B cell (primary cell): ENCODE measurements around the gene ORAI2. TPM values are rescaled to one million over a fixed set of nuclear protein-coding genes. Genes with fewer than 3 reads are reported as not detected.
"Not testable (repeated sequence)": the region's sequence is repeated elsewhere in the genome, so short reads cannot be mapped to it uniquely, and the experiment has no call there.

Experiments
- ATAC-seq: fragments of 200-7000 bp; cut with Tn5 transposase; one replicate; pipeline ENCODE4 v1.10.0; 2021; ENCODE audit warnings: low read depth, mild to moderate bottlenecking, moderate number of reproducible peaks, moderate library complexity
- CTCF ChIA-PET: fragments of 350-600 bp; sonication (Branson Sonifier 250); formaldehyde crosslinking; loops from one replicate; lab custom pipeline; 2021; ENCODE audit warnings: antibody characterized with exemption, inconsistent platforms; lab: Charles Lee
- POLR2A ChIA-PET: fragments of 350-600 bp; sonication (Branson Sonifier 250); formaldehyde crosslinking; loops from one replicate; lab custom pipeline; 2021; ENCODE audit warnings: antibody characterized with exemption; lab: Charles Lee
- DNase-seq: peaks from one replicate; pipeline ENCODE4 v3.0.0; 2013
- H2AFZ ChIP-seq: 2 replicates; pipeline ENCODE4 v1.6.1; 2012; ENCODE audit warnings: mild to moderate bottlenecking, low read depth, low read length; ENCODE audit not compliant: insufficient read depth, poor library complexity, severe bottlenecking
- H3K27ac ChIP-seq, 2 donors: 1 replicate in 1 of 2; 2 replicates in 1 of 2; pipeline ENCODE4 v1.5.1; 2012 to 2013; ENCODE audit warnings: low read length in 2 of 2, mild to moderate bottlenecking in 2 of 2, moderate library complexity in 1 of 2
- H3K27me3 ChIP-seq, 4 experiments: fragments of 200-600 bp in 1 of 4; sonication (generic) in 1 of 4; replicated peaks in 1 of 4; 1 replicate in 2 of 4; 2 replicates in 2 of 4; pipeline versions ENCODE4 v1.6.1 to v1.7.0; 2013 to 2016; ENCODE audit warnings: low read length in 3 of 4, mild to moderate bottlenecking in 2 of 4, mixed read lengths in 1 of 4, moderate library complexity in 1 of 4; ENCODE audit not compliant: insufficient read depth in 4 of 4, control insufficient read depth in 3 of 4; ENCODE audit errors: control extremely low read depth in 1 of 4
- H3K36me3 ChIP-seq, 2 experiments: replicated peaks in 1 of 2; 1 replicate in 1 of 2; 2 replicates in 1 of 2; pipeline versions ENCODE4 v1.6.1 to v1.7.1; 2013; ENCODE audit warnings: low read length in 1 of 2; ENCODE audit not compliant: insufficient read depth in 2 of 2, control insufficient read depth in 1 of 2; ENCODE audit errors: control extremely low read depth in 1 of 2, extremely low read depth in 1 of 2
- H3K4me1 ChIP-seq, 2 donors: fragments of 200-600 bp in 1 of 2; sonication (generic) in 1 of 2; 1 replicate in 1 of 2; 2 replicates in 1 of 2; pipeline versions ENCODE4 v1.5.1 to v1.6.1; 2013 to 2017; ENCODE audit warnings: low read length in 2 of 2; ENCODE audit not compliant: control insufficient read depth in 2 of 2, insufficient read depth in 2 of 2
- H3K4me2 ChIP-seq: replicated peaks from 2 replicates; pipeline ENCODE3; 2012; ENCODE audit warnings: mild to moderate bottlenecking, low read depth, low read length; ENCODE audit not compliant: poor library complexity, severe bottlenecking
- H3K4me3 ChIP-seq, 5 experiments: fragments of 200-600 bp in 1 of 5; sonication (generic) in 1 of 5; 1 replicate in 3 of 5; 2 replicates in 2 of 5; pipeline versions ENCODE4 v1.5.1 to v1.7.0; 2011 to 2016; ENCODE audit warnings: low read length in 4 of 5, mild to moderate bottlenecking in 4 of 5, low read depth in 2 of 5, control low read depth in 1 of 5, moderate library complexity in 1 of 5; ENCODE audit not compliant: insufficient read depth in 1 of 5; ENCODE audit errors: control extremely low read depth in 1 of 5, extremely low read depth in 1 of 5
- H3K79me2 ChIP-seq: fragments of 200-600 bp; sonication (generic); one replicate; pipeline ENCODE4 v1.6.0; 2016; ENCODE audit warnings: low read length; ENCODE audit not compliant: control insufficient read depth, insufficient read depth
- H3K9ac ChIP-seq: fragments of 200-600 bp; sonication (generic); 2 replicates; pipeline ENCODE4 v1.6.1; 2017; ENCODE audit warnings: mild to moderate bottlenecking, low read length, moderate library complexity
- H3K9me3 ChIP-seq, 3 donors: one replicate each; pipeline versions ENCODE4 v1.6.1 to v1.7.1; 2013; ENCODE audit warnings: low read length in 2 of 3; ENCODE audit not compliant: control insufficient read depth in 2 of 3, insufficient read depth in 1 of 3; ENCODE audit errors: control extremely low read depth in 1 of 3
- H4K20me1 ChIP-seq: 2 replicates; pipeline ENCODE4 v1.6.0; 2012; ENCODE audit warnings: mild to moderate bottlenecking, low read length; ENCODE audit not compliant: insufficient read depth, control insufficient read depth, poor library complexity, severe bottlenecking
- H3K27ac Mint-ChIP-seq: one replicate; pipeline ENCODE4 v1.8.0; 2021; ENCODE audit warnings: mixed read lengths
- H3K27me3 Mint-ChIP-seq: one replicate; pipeline ENCODE4 v1.8.0; 2021; ENCODE audit warnings: mixed read lengths
- H3K4me1 Mint-ChIP-seq: one replicate; pipeline ENCODE4 v1.8.0; 2021; ENCODE audit warnings: mixed read lengths
- H3K4me3 Mint-ChIP-seq: one replicate; pipeline ENCODE4 v1.8.0; 2021; ENCODE audit warnings: mixed read lengths
- H3K9me3 Mint-ChIP-seq: one replicate; pipeline ENCODE4 v1.8.0; 2022; ENCODE audit warnings: mixed read lengths; ENCODE audit not compliant: insufficient read depth
- WGBS: methylation state at CpG from one replicate; pipeline ENCODE4 v1.1.5; 2013; ENCODE audit warnings: missing lambda C conversion rate; ENCODE audit not compliant: insufficient coverage; 5-methylcytosine and 5-hydroxymethylcytosine counted together
- intact Hi-C: fragments of 100-400 bp; cut with micrococcal nuclease; formaldehyde crosslinking; loops from one replicate; pipeline ENCODE4 v1.10.0; 2022
- polyA plus RNA-seq: library from polyadenylated mRNA; depleted of rRNA; stranded (reverse); fragments of >200 nt; gene quantifications from 2 replicates; pipeline ENCODE4 v1.2.3, GENCODE V29; 2012
- total RNA-seq, 2 donors: library from RNA; stranded (reverse); fragments of 120-200 nt in 1 of 2; gene quantifications; 1 replicate in 1 of 2; 2 replicates in 1 of 2; pipeline versions ENCODE4 v1.2.3 to v1.2.4, GENCODE V29; 2013 to 2022

The ORAI2 gene
- total and polyA plus RNA-seq, 2 donors (not counting 1 experiment from before 2014, with no cell fraction given), result 177 to 450 TPM

GRCh38 chr7:102498321-102498720 is 64.9 kb downstream of the ORAI2 start:
- H3K4me1 ChIP-seq, H3K27me3 ChIP-seq, H3K36me3 ChIP-seq, H3K27ac ChIP-seq, DNase-seq, H2AFZ ChIP-seq, H3K27me3 Mint-ChIP-seq, H3K4me2 ChIP-seq, H3K9me3 ChIP-seq, H3K4me3 ChIP-seq, CTCF ChIA-PET, POLR2A ChIA-PET, H3K4me3 Mint-ChIP-seq, H4K20me1 ChIP-seq, ATAC-seq, H3K9me3 Mint-ChIP-seq, H3K27ac Mint-ChIP-seq, H3K4me1 Mint-ChIP-seq, H3K9ac ChIP-seq, H3K79me2 ChIP-seq, intact Hi-C loops: not testable (repeated sequence)
- WGBS, result 100% methylated on average over 3 of the region's 16 CpGs

GRCh38 chr7:102503141-102503540 is 69.8 kb downstream of the ORAI2 start:
- H3K4me1 ChIP-seq, ATAC-seq, CTCF ChIA-PET, H3K9me3 Mint-ChIP-seq, H3K27ac Mint-ChIP-seq, H3K36me3 ChIP-seq, POLR2A ChIA-PET, H3K4me1 Mint-ChIP-seq, H3K9ac ChIP-seq, H3K79me2 ChIP-seq, H3K4me3 Mint-ChIP-seq, DNase-seq, H4K20me1 ChIP-seq, intact Hi-C loops, H3K27me3 ChIP-seq, H3K4me2 ChIP-seq, H3K27ac ChIP-seq, H3K9me3 ChIP-seq, H3K4me3 ChIP-seq, H3K27me3 Mint-ChIP-seq, H2AFZ ChIP-seq: not testable (repeated sequence)
- WGBS, result no CpG with 5 or more reads among the region's 12 CpGs

- H3K4me1 ChIP-seq, H4K20me1 ChIP-seq, H3K79me2 ChIP-seq, H3K4me1 Mint-ChIP-seq, DNase-seq, H3K27me3 Mint-ChIP-seq, intact Hi-C loops, H3K9ac ChIP-seq, POLR2A ChIA-PET, H3K4me3 ChIP-seq, CTCF ChIA-PET, H3K27ac ChIP-seq, H3K4me3 Mint-ChIP-seq, H3K36me3 ChIP-seq, H3K27ac Mint-ChIP-seq, H3K9me3 ChIP-seq, H2AFZ ChIP-seq, H3K9me3 Mint-ChIP-seq, H3K4me2 ChIP-seq, H3K27me3 ChIP-seq, ATAC-seq: not testable (repeated sequence)
- WGBS, result no CpG with 5 or more reads among the region's 24 CpGs
Observed at GRCh38 chr7:102505298-102506185, 72.2 kb downstream of the ORAI2 start.
